Natural killer cell (primary cell): ENCODE data around the gene HES5. TPM values are rescaled to one million over a fixed set of nuclear protein-coding genes. Genes with fewer than 3 reads are reported as not detected.

ENCODE experiments used
- ATAC-seq, 3 donors: fragments of 150-1000 bp in 2 of 3; fragments of 200-7000 bp in 1 of 3; cut with Tn5 transposase; 1 replicate in 1 of 3; 2 replicates in 2 of 3; pipeline ENCODE4 v1.10.0; 2021; ENCODE audit warnings: mild to moderate bottlenecking in 2 of 3, moderate library complexity in 2 of 3
- DNase-seq, 2 donors: peaks; one replicate each; pipeline versions ENCODE4 v3.0.0 to v3.0.0-alpha.2; 2013 to 2021; ENCODE audit warnings: mixed read lengths in 1 of 2
- H3K27ac ChIP-seq: one replicate; pipeline ENCODE4 v1.5.1; 2013; ENCODE audit warnings: mild to moderate bottlenecking, low read length
- H3K27me3 ChIP-seq: one replicate; pipeline ENCODE4 v1.6.1; 2013; ENCODE audit warnings: low read length; ENCODE audit not compliant: control insufficient read depth, insufficient read depth
- H3K36me3 ChIP-seq: one replicate; pipeline ENCODE4 v1.6.1; 2013; ENCODE audit warnings: low read length; ENCODE audit not compliant: control insufficient read depth, insufficient read depth
- H3K4me1 ChIP-seq: one replicate; pipeline ENCODE4 v1.6.1; 2013; ENCODE audit warnings: low read length; ENCODE audit not compliant: control insufficient read depth, insufficient read depth
- H3K4me3 ChIP-seq: one replicate; pipeline ENCODE4 v1.5.1; 2013; ENCODE audit warnings: low read length
- H3K9me3 ChIP-seq: one replicate; pipeline ENCODE4 v1.6.1; 2013; ENCODE audit warnings: low read length; ENCODE audit not compliant: control insufficient read depth, insufficient read depth
- H3K27ac Mint-ChIP-seq, 2 donors: one replicate each; pipeline ENCODE4 v1.8.0; 2022; ENCODE audit warnings: mild to moderate bottlenecking in 2 of 2, mixed read lengths in 2 of 2, moderate library complexity in 1 of 2
- H3K27me3 Mint-ChIP-seq, 2 donors: one replicate each; pipeline ENCODE4 v1.8.0; 2022; ENCODE audit warnings: low read depth in 2 of 2, mixed read lengths in 2 of 2
- H3K36me3 Mint-ChIP-seq: one replicate; pipeline ENCODE4 v1.8.0; 2022; ENCODE audit warnings: mixed read lengths
- H3K4me1 Mint-ChIP-seq, 2 donors: one replicate each; pipeline ENCODE4 v1.8.0; 2022; ENCODE audit warnings: mixed read lengths in 2 of 2
- H3K4me3 Mint-ChIP-seq: one replicate; pipeline ENCODE4 v1.8.0; 2022; ENCODE audit warnings: mild to moderate bottlenecking, moderate library complexity, mixed read lengths
- H3K9me3 Mint-ChIP-seq, 2 donors: one replicate each; pipeline ENCODE4 v1.8.0; 2022; ENCODE audit warnings: mixed read lengths in 2 of 2
- CTCF ChIP-seq: fragments of 200-600 bp; IDR thresholded peaks from one replicate; pipeline ENCODE4 v1.8.0; 2022; ENCODE audit warnings: antibody characterized with exemption
- WGBS: methylation state at CpG from one replicate; pipeline ENCODE4 v1.1.7; 2013; ENCODE audit warnings: missing lambda C conversion rate; ENCODE audit not compliant: insufficient coverage; 5-methylcytosine and 5-hydroxymethylcytosine counted together
- intact Hi-C: fragments of 100-400 bp; cut with micrococcal nuclease; formaldehyde crosslinking; loops from one replicate; pipeline ENCODE4 v1.14.2; 2022
- total RNA-seq, 4 donors: library from RNA; stranded (reverse); fragments of 120-200 nt in 1 of 4; gene quantifications; one replicate each; pipeline versions ENCODE4 v1.2.3 to v1.2.4, GENCODE V29; 2013 to 2022

HES5 gene
- total RNA-seq, 3 donors from 2014 or later (not counting 1 experiment from before 2014, with no cell fraction given) = not detected

DNA sequence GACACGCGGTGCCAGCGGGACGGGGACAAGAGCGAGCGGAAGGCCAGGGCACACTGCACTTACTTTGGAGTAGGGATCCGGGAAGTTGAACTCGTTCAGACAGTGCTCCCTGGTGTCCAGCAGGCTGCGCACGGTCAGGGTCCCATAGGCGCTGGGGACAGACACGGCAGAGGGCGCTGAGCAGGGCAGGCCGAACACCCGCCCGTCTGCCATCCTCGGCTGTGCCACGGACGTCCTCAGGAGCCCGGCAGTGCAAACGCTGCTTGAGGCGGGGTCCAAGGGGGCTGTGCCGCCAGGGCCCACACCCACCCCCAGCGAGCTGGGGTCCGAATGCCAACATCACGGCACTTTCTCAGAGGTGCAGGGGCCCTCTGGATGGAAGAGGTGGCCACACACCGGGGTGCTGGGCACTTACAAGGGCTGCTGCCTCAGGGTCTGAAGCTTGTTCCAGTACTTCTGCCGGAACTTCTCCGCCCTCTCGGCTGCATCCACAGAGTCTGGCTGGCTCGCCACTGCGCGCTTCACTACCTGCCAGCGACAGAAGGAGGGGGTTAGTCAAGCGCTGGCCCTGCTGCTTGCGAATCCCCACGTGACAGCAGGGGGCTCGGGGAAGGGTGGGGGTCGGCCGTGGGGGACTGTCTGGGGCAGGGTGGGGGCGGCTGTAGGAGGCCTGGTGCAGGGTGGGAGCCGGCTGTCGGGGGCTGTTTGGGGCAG is 16.0 kb downstream of the HES5 start:
- WGBS = 97% methylated on average over 42 of the region's 43 CpGs
- Histone ChIP-seq H3K9me3 (no peaks in the 10 kb centered on the region), H3K4me1 (no peaks in the 10 kb centered on the region), H3K27me3 (no peaks in the 10 kb centered on the region), H3K36me3 (peaks cover 94% of the 10 kb centered on the region), H3K4me3 (no peak overlapping the region), H3K27ac (no peak overlapping the region)
- Mint-ChIP-seq H3K36me3 (no peaks in the 10 kb centered on the region), H3K4me3 (no peak overlapping the region), H3K27ac (no peak overlapping the region), H3K4me1 (no peaks in the 10 kb centered on the region), H3K9me3 (no peaks in the 10 kb centered on the region), H3K27me3 (no peaks in the 10 kb centered on the region)
- no peak for TF ChIP-seq CTCF
- DNase-seq (no peak), ATAC-seq (no peak)
- intact Hi-C loops = no loop called here

- Mint-ChIP-seq H3K27me3 (no peaks in the 10 kb centered on the region), H3K4me1 (no peaks in the 10 kb centered on the region), H3K4me3 (no peak overlapping the region), H3K36me3 (no peaks in the 10 kb centered on the region), H3K27ac (no peak overlapping the region), H3K9me3 (no peaks in the 10 kb centered on the region)
- ATAC-seq (no peak), DNase-seq (no peak)
- no peak overlapping the region for H3K4me3 ChIP-seq
- H3K27me3 ChIP-seq = no peaks in the 10 kb centered on the region
- no peaks in the 10 kb centered on the region for H3K9me3 ChIP-seq
- peaks cover 88% of the 10 kb centered on the region for H3K36me3 ChIP-seq
- no peak overlapping the region for H3K27ac ChIP-seq
- TF ChIP-seq CTCF = no peak
- intact Hi-C loops = no loop called here
- H3K4me1 ChIP-seq = no peaks in the 10 kb centered on the region
- 93% methylated on average over 31 of the region's 31 CpGs for WGBS
Observed at GRCh38 chr1:2512862-2513421, 17.1 kb downstream of the HES5 start.

- peaks cover 68% of the 10 kb centered on the region for H3K36me3 ChIP-seq
Observed at GRCh38 chr1:2510366-2511155, 19.5 kb downstream of the HES5 start.

More at GRCh38 chr1:2510366-2511155, 19.5 kb downstream of the HES5 start:
- H3K27me3 Mint-ChIP-seq = no peaks in the 10 kb centered on the region
- no peak overlapping the region for H3K27ac ChIP-seq
- no peaks in the 10 kb centered on the region for H3K27me3 ChIP-seq
- intact Hi-C loops = no loop called here
- WGBS = 97% methylated on average over 27 of the region's 27 CpGs
- TF ChIP-seq CTCF = no peak
- H3K9me3 Mint-ChIP-seq = no peaks in the 10 kb centered on the region
- H3K4me1 ChIP-seq = peaks cover 6% of the 10 kb centered on the region
- H3K4me3 ChIP-seq = no peak overlapping the region
- no peaks in the 10 kb centered on the region for H3K36me3 Mint-ChIP-seq
- DNase-seq = no peak
- no peak overlapping the region for H3K4me3 Mint-ChIP-seq
- H3K4me1 Mint-ChIP-seq = no peaks in the 10 kb centered on the region
- ATAC-seq = no peak
- no peak overlapping the region for H3K27ac Mint-ChIP-seq
- no peaks in the 10 kb centered on the region for H3K9me3 ChIP-seq
